ENCODE measurements around the gene EDN2.

The EDN2 gene

GRCh38 chr1:41461790-41462679, 22.4 kb downstream of the EDN2 start:
- DNase-seq: no peak

GRCh38 chr1:41456847-41457540, 27.5 kb downstream of the EDN2 start:
- no peak for DNase-seq

GRCh38 chr1:41455479-41456332, 28.8 kb downstream of the EDN2 start:
- DNase-seq: no peak

- DNase-seq: no peak
These were observed 30.1 kb downstream of the EDN2 start for GRCh38 chr1:41454406-41454805.

- DNase-seq: no peak
These were observed 31.7 kb downstream of the EDN2 start for GRCh38 chr1:41452704-41453290.

GRCh38 chr1:41450747-41451285, 33.7 kb downstream of the EDN2 start:
- no peak for DNase-seq

GRCh38 chr1:41449326-41449921, 35.1 kb downstream of the EDN2 start:
- no peak for DNase-seq

GRCh38 chr1:41448821-41449220, 35.7 kb downstream of the EDN2 start:
- no peak for DNase-seq

GRCh38 chr1:41447995-41448770, 36.3 kb downstream of the EDN2 start:
- DNase-seq: no peak

GRCh38 chr1:41446851-41447610, 37.5 kb downstream of the EDN2 start:
- no peak for DNase-seq

GRCh38 chr1:41444785-41445184, 39.7 kb downstream of the EDN2 start:
- no peak for DNase-seq

- no peak for DNase-seq
These were observed 40.2 kb downstream of the EDN2 start for GRCh38 chr1:41444246-41444645.

- DNase-seq: no peak
These were observed 41.7 kb downstream of the EDN2 start for GRCh38 chr1:41442697-41443251.

GRCh38 chr1:41440321-41441085, 44.0 kb downstream of the EDN2 start:
- no peak for DNase-seq

- no peak for DNase-seq
These were observed 45.2 kb downstream of the EDN2 start for GRCh38 chr1:41439234-41439633.

GRCh38 chr1:41438711-41439110, 45.8 kb downstream of the EDN2 start:
- no peak for DNase-seq

- DNase-seq: no peak
These were observed 47.5 kb downstream of the EDN2 start for GRCh38 chr1:41437011-41437355.

GRCh38 chr1:41436281-41437010, 48.0 kb downstream of the EDN2 start:
- no peak for DNase-seq
